HEK293 (cell line): ENCODE measurements around the gene KPNA3.

Experiments
- CTCF ChIA-PET: fragments of 350-600 bp; formaldehyde crosslinking; extraction: SDS; loops from one replicate; lab custom pipeline; 2021; ENCODE audit warnings: antibody characterized with exemption; lab: Yijun Ruan, JAX
- POLR2A ChIA-PET: fragments of 300-600 bp; formaldehyde crosslinking; extraction: SDS; loops from one replicate; lab custom pipeline; 2020; ENCODE audit warnings: antibody characterized with exemption, inconsistent platforms; lab: Yijun Ruan, JAX
- H3K27ac ChIP-seq: fragments of 200-500 bp; sonication (Bioruptor generic); 2 replicates; pipeline ENCODE4 v1.5.1; 2014; ENCODE audit warnings: low read depth, low read length, control low read depth, inconsistent platforms; ENCODE audit errors: extremely low read depth
- H3K36me3 ChIP-seq, 2 experiments: fragments of 200-500 bp in 1 of 2; sonication (Bioruptor generic) in 1 of 2; 1 replicate in 1 of 2; 2 replicates in 1 of 2; pipeline ENCODE4 v1.5.1; 2014 to 2017; ENCODE audit warnings: inconsistent platforms in 2 of 2, low read length in 2 of 2; ENCODE audit not compliant: control insufficient read depth in 2 of 2, insufficient read depth in 1 of 2
- H3K4me1 ChIP-seq: fragments of 200-500 bp; sonication (Bioruptor generic); 2 replicates; pipeline ENCODE4 v1.5.1; 2014; ENCODE audit warnings: mild to moderate bottlenecking, low read length, inconsistent platforms; ENCODE audit not compliant: control insufficient read depth, insufficient read depth
- H3K4me3 ChIP-seq: 2 replicates; pipeline ENCODE4 v1.5.1; 2011; ENCODE audit warnings: low read depth, mild to moderate bottlenecking, control low read depth, low read length, moderate library complexity
- H3K9me3 ChIP-seq: fragments of 200-500 bp; sonication (Bioruptor generic); 2 replicates; pipeline ENCODE4 v1.5.1; 2014; ENCODE audit warnings: low read depth, low read length, inconsistent platforms; ENCODE audit not compliant: control insufficient read depth, insufficient read depth
- HOXC10 ChIP-seq: sonication (generic); formaldehyde crosslinking; IDR thresholded peaks from 2 replicates; pipeline ENCODE4 v1.8.1; 2023; ENCODE audit warnings: mild to moderate bottlenecking, missing genetic modification reagents
- IKZF3 ChIP-seq: fragments of 450-650 bp; IDR thresholded peaks from 2 replicates; pipeline ENCODE4 v1.5.0; 2018; ENCODE audit warnings: missing biosample characterization, mild to moderate bottlenecking, missing genetic modification characterization, moderate library complexity
- KLF10 ChIP-seq: fragments of 450-650 bp; IDR thresholded peaks from 2 replicates; pipeline ENCODE4 v1.5.1; 2018; ENCODE audit warnings: missing biosample characterization, mild to moderate bottlenecking, missing genetic modification characterization
- KLF8 ChIP-seq: fragments of 450-650 bp; formaldehyde crosslinking; IDR thresholded peaks from 2 replicates; pipeline ENCODE4 v1.5.1; 2016; ENCODE audit warnings: missing biosample characterization, missing genetic modification characterization
- PRDM1 ChIP-seq: fragments of 450-650 bp; formaldehyde crosslinking; IDR thresholded peaks from 2 replicates; pipeline ENCODE4; 2016; ENCODE audit warnings: missing biosample characterization, missing genetic modification characterization
- RBAK ChIP-seq: fragments of 450-650 bp; formaldehyde crosslinking; IDR thresholded peaks from 2 replicates; pipeline ENCODE4 v1.5.1; 2016; ENCODE audit warnings: missing biosample characterization, missing genetic modification characterization
- SCRT2 ChIP-seq: fragments of 450-650 bp; formaldehyde crosslinking; IDR thresholded peaks from 2 replicates; pipeline ENCODE4 v1.5.1; 2016; ENCODE audit warnings: missing biosample characterization, missing genetic modification characterization
- SP2 ChIP-seq: fragments of 450-650 bp; formaldehyde crosslinking; IDR thresholded peaks from 2 replicates; pipeline ENCODE4 v1.5.1; 2016; ENCODE audit warnings: missing biosample characterization, missing genetic modification characterization
- SP3 ChIP-seq: fragments of 450-650 bp; formaldehyde crosslinking; IDR thresholded peaks from 2 replicates; pipeline ENCODE4 v1.5.1; 2016; ENCODE audit warnings: missing biosample characterization, missing genetic modification characterization
- SP7 ChIP-seq: fragments of 450-650 bp; formaldehyde crosslinking; IDR thresholded peaks from 2 replicates; pipeline ENCODE4 v1.5.1; 2016; ENCODE audit warnings: missing biosample characterization, missing genetic modification characterization
- WT1 ChIP-seq: fragments of 450-650 bp; formaldehyde crosslinking; IDR thresholded peaks from 2 replicates; pipeline ENCODE4 v1.5.1; 2016; ENCODE audit warnings: missing biosample characterization, missing genetic modification characterization
- ZBTB11 ChIP-seq: fragments of 450-650 bp; formaldehyde crosslinking; conservative IDR thresholded peaks from 2 replicates; pipeline ENCODE4 v1.5.1; 2016; ENCODE audit warnings: low read depth, missing biosample characterization, missing genetic modification characterization
- ZBTB20 ChIP-seq: fragments of 450-650 bp; formaldehyde crosslinking; IDR thresholded peaks from 2 replicates; pipeline ENCODE4 v1.5.1; 2016; ENCODE audit warnings: missing biosample characterization, missing genetic modification characterization
- ZBTB21 ChIP-seq: fragments of 450-650 bp; formaldehyde crosslinking; IDR thresholded peaks from 2 replicates; pipeline ENCODE4 v1.5.1; 2017; ENCODE audit warnings: missing biosample characterization, missing genetic modification characterization
- ZBTB49 ChIP-seq: fragments of 450-650 bp; formaldehyde crosslinking; IDR thresholded peaks from 2 replicates; pipeline ENCODE4 v1.5.1; 2016; ENCODE audit warnings: missing biosample characterization, missing genetic modification characterization, low read depth
- ZFP41 ChIP-seq: fragments of 450-650 bp; formaldehyde crosslinking; IDR thresholded peaks from 2 replicates; pipeline ENCODE4 v1.5.1; 2016; ENCODE audit warnings: missing biosample characterization, missing genetic modification characterization, borderline replicate concordance
- ZFP69B ChIP-seq: fragments of 450-650 bp; formaldehyde crosslinking; IDR thresholded peaks from 2 replicates; pipeline ENCODE4 v1.5.1; 2016; ENCODE audit warnings: missing biosample characterization, missing genetic modification characterization
- ZNF10 ChIP-seq: fragments of 450-650 bp; formaldehyde crosslinking; IDR thresholded peaks from 2 replicates; pipeline ENCODE4 v1.5.1; 2017; ENCODE audit warnings: missing biosample characterization, missing genetic modification characterization
- ZNF146 ChIP-seq: fragments of 450-650 bp; formaldehyde crosslinking; IDR thresholded peaks from 2 replicates; pipeline ENCODE4 v1.5.1; 2016; ENCODE audit warnings: missing biosample characterization, missing genetic modification characterization
- ZNF223 ChIP-seq: fragments of 450-650 bp; formaldehyde crosslinking; IDR thresholded peaks from 2 replicates; pipeline ENCODE4 v1.5.1; 2016; ENCODE audit warnings: missing biosample characterization, missing genetic modification characterization
- ZNF341 ChIP-seq: fragments of 450-650 bp; formaldehyde crosslinking; IDR thresholded peaks from 2 replicates; pipeline ENCODE4; 2016; ENCODE audit warnings: low read depth, missing biosample characterization, missing genetic modification characterization
- ZNF354C ChIP-seq: fragments of 450-650 bp; formaldehyde crosslinking; IDR thresholded peaks from 2 replicates; pipeline ENCODE4 v1.5.1; 2016; ENCODE audit warnings: missing biosample characterization, missing genetic modification characterization, low read depth, borderline replicate concordance
- ZNF366 ChIP-seq: fragments of 450-650 bp; formaldehyde crosslinking; conservative IDR thresholded peaks from 2 replicates; pipeline ENCODE4 v1.5.1; 2016; ENCODE audit warnings: missing biosample characterization, missing genetic modification characterization
- ZNF398 ChIP-seq: fragments of 450-650 bp; formaldehyde crosslinking; IDR thresholded peaks from 2 replicates; pipeline ENCODE4 v1.5.1; 2017; ENCODE audit warnings: missing biosample characterization, missing genetic modification characterization
- ZNF426 ChIP-seq: fragments of 450-650 bp; formaldehyde crosslinking; IDR thresholded peaks from 2 replicates; pipeline ENCODE4 v1.5.1; 2017; ENCODE audit warnings: missing biosample characterization, missing genetic modification characterization, mild to moderate bottlenecking, inconsistent platforms, moderate library complexity
- ZNF548 ChIP-seq: fragments of 450-650 bp; formaldehyde crosslinking; IDR thresholded peaks from 2 replicates; pipeline ENCODE4 v1.5.1; 2016; ENCODE audit warnings: missing biosample characterization, missing genetic modification characterization
- ZNF629 ChIP-seq: fragments of 450-650 bp; formaldehyde crosslinking; IDR thresholded peaks from 2 replicates; pipeline ENCODE4 v1.5.1; 2017; ENCODE audit warnings: missing biosample characterization, missing genetic modification characterization
- ZNF692 ChIP-seq: fragments of 450-650 bp; formaldehyde crosslinking; IDR thresholded peaks from 2 replicates; pipeline ENCODE4 v1.5.1; 2016; ENCODE audit warnings: missing biosample characterization, missing genetic modification characterization
- ZNF776 ChIP-seq: fragments of 450-650 bp; formaldehyde crosslinking; IDR thresholded peaks from 2 replicates; pipeline ENCODE4 v1.5.0; 2017; ENCODE audit warnings: missing biosample characterization, missing genetic modification characterization, borderline replicate concordance

The KPNA3 gene

GRCh38 chr13:49655906-49656305 lies 136.6 kb downstream of the KPNA3 start:
- no peaks in the 10 kb centered on the region for H3K4me1 ChIP-seq
- TF ChIP-seq ZNF398 (tag by site-specific recombination), result no peak
- TF ChIP-seq SCRT2 (tag by site-specific recombination), result no peak
- TF ChIP-seq ZNF776 (tag by site-specific recombination), result no peak
- no peak for TF ChIP-seq ZNF629 (tag by site-specific recombination)
- no peak for TF ChIP-seq ZFP41
- no peak for TF ChIP-seq ZNF341 (tag by site-specific recombination)
- TF ChIP-seq ZFP69B (tag by site-specific recombination), result no peak
- TF ChIP-seq ZNF426, result no peak
- no peak for TF ChIP-seq ZNF548 (tag by site-specific recombination)
- no peak for TF ChIP-seq ZNF223 (tag by site-specific recombination)
- no peak for TF ChIP-seq ZNF146 (tag by site-specific recombination)
- no peak for TF ChIP-seq ZBTB49 (tag by site-specific recombination)
- TF ChIP-seq KLF8 (tag by site-specific recombination), result no peak
- TF ChIP-seq RBAK (tag by site-specific recombination), result no peak
- TF ChIP-seq PRDM1 (tag by site-specific recombination), result no peak
- POLR2A ChIA-PET, result no interaction called here
- H3K36me3 ChIP-seq, result peaks cover 0 to 5% of the 10 kb centered on the region in 2 experiments; a peak in 1 of 3 replicates
- no peaks in the 10 kb centered on the region for H3K9me3 ChIP-seq
- CTCF ChIA-PET, result no interaction called here
- H3K27ac ChIP-seq, result no peak overlapping the region
- H3K4me3 ChIP-seq, result no peak overlapping the region

- Histone ChIP-seq H3K4me3 (no peak overlapping the region), H3K9me3 (no peaks in the 10 kb centered on the region), H3K36me3 (no peaks in the 10 kb centered on the region), H3K4me1 (no peaks in the 10 kb centered on the region), H3K27ac (no peak overlapping the region)
- ChIA-PET CTCF (interaction anchor here (0.7 kb wide), 1 partner anchor 325 kb away, joined by 3 read pairs; no protein-coding TSS in a partner anchor), POLR2A (no interaction called here)
- TF ChIP-seq HOXC10 (CRISPR knock-in tag), result no peak
- TF ChIP-seq IKZF3 (tag by site-specific recombination), result no peak
- TF ChIP-seq ZNF10 (tag by site-specific recombination), result no peak
- TF ChIP-seq ZBTB21, result no peak
- TF ChIP-seq ZNF692 (tag by site-specific recombination), result no peak
- TF ChIP-seq ZBTB20 (tag by site-specific recombination), result no peak
- TF ChIP-seq ZBTB11 (tag by site-specific recombination), result no peak
- no peak for TF ChIP-seq SP3 (tag by site-specific recombination)
- no peak for TF ChIP-seq SP7 (tag by site-specific recombination)
- no peak for TF ChIP-seq SP2 (tag by site-specific recombination)
- no peak for TF ChIP-seq KLF10 (tag by site-specific recombination)
- no peak for TF ChIP-seq ZNF366 (tag by site-specific recombination)
- TF ChIP-seq RBAK (tag by site-specific recombination), result no peak
- TF ChIP-seq ZNF354C (tag by site-specific recombination), result no peak
- TF ChIP-seq WT1 (tag by site-specific recombination), result no peak
Measured at GRCh38 chr13:49654011-49654410, 138.5 kb downstream of the KPNA3 start.
